Measurements from ENCODE around the gene DGLUCY.

GRCh38 chr14:91195881-91196280 is 82.0 kb downstream of the DGLUCY start:
- TF ChIP-seq ZNF112 (tag by site-specific recombination; IDR thresholded peaks at IDR 0.05) (no peak), CTCF (tag by site-specific recombination; IDR thresholded peaks at IDR 0.05) (no peak), KLF1 (tag by site-specific recombination; IDR thresholded peaks at IDR 0.05) (no peak), ZBTB10 (tag by site-specific recombination; IDR thresholded peaks at IDR 0.05) (no peak), ZNF214 (tag by site-specific recombination; IDR thresholded peaks at IDR 0.05; ENCODE audit: borderline replicate concordance) (no peak), OVOL3 (tag by site-specific recombination; IDR thresholded peaks at IDR 0.05) (no peak), ZNF544 (tag by site-specific recombination; IDR thresholded peaks at IDR 0.05) (no peak), ZFP37 (tag by site-specific recombination; IDR thresholded peaks at IDR 0.05) (no peak), REST (tag by site-specific recombination; IDR thresholded peaks at IDR 0.05) (no peak), GLI4 (tag by site-specific recombination; IDR thresholded peaks at IDR 0.05) (no peak)
